Upper lobe of right lung (tissue), 1 donor: Measurements from ENCODE around the gene PRKCA. TPM values are rescaled to one million over a fixed set of nuclear protein-coding genes. Genes with fewer than 3 reads are reported as not detected.
"Not testable (repeated sequence)": the region's sequence is repeated elsewhere in the genome, so short reads cannot be mapped to it uniquely, and the experiment has no call there.

Experiments used
- ATAC-seq: fragments of 200-7000 bp; cut with Tn5 transposase; one replicate; pipeline ENCODE4 v1.9.1; 2020; ENCODE audit warnings: mild to moderate bottlenecking, moderate library complexity
- DNase-seq: peaks from one replicate; pipeline ENCODE4 v3.0.0-alpha.2; 2020
- H3K27ac ChIP-seq: fragments of 200-600 bp; one replicate; pipeline ENCODE4 v1.8.0; 2022
- H3K27me3 ChIP-seq: fragments of 200-600 bp; one replicate; pipeline ENCODE4 v1.8.0; 2022; ENCODE audit warnings: mild to moderate bottlenecking
- H3K36me3 ChIP-seq: fragments of 200-600 bp; one replicate; pipeline ENCODE4 v1.8.0; 2022
- H3K4me1 ChIP-seq: fragments of 200-600 bp; one replicate; pipeline ENCODE4 v1.8.0; 2022
- H3K4me3 ChIP-seq: fragments of 200-600 bp; one replicate; pipeline ENCODE4 v1.8.0; 2022; ENCODE audit warnings: mild to moderate bottlenecking
- H3K9me3 ChIP-seq: fragments of 200-600 bp; one replicate; pipeline ENCODE4 v1.8.0; 2022
- intact Hi-C: fragments of 100-400 bp; cut with DNase I; formaldehyde crosslinking; loops from one replicate; pipeline ENCODE4 v1.11.0; 2022
- total RNA-seq: library from RNA; stranded (reverse); fragmentation: NEBNext Ultra II Directional; extraction: Animal tissue kit (Norgen Biotek cat#: 25700); gene quantifications from one replicate; pipeline ENCODE4 v1.2.1, GENCODE V29; 2021
- TF ChIP-seq, protein P1 (sequence below): fragments of 200-600 bp; IDR thresholded peaks from one replicate; pipeline ENCODE4 v1.8.0; 2022; ENCODE audit warnings: antibody characterized with exemption
- donor health status: DM: no; HTN: yes; CAD: no; lungs with severe emphysema.

The PRKCA gene
- total RNA-seq, 1 donor from 2014 or later, result 43.4 TPM

DNA sequence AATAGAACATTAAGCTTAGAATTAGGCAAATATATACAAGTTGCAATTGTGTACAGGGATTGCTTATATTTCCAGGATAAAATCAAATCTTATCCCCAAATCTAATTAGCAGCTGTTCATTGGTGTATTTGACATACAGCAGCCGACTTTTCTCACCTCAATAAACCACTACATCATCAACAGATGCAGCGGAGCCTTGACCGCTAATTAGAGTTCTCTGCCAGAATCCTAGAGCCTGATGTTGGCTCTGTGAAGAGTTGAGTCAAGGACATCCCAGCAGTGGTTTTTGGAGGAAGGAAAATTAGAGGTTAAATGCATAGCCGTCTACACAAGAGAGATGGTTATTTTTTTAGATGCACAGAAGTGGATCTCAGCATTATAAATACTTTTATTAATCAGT, 310.6 kb downstream of the PRKCA start:
- TF ChIP-seq, protein P1, sequence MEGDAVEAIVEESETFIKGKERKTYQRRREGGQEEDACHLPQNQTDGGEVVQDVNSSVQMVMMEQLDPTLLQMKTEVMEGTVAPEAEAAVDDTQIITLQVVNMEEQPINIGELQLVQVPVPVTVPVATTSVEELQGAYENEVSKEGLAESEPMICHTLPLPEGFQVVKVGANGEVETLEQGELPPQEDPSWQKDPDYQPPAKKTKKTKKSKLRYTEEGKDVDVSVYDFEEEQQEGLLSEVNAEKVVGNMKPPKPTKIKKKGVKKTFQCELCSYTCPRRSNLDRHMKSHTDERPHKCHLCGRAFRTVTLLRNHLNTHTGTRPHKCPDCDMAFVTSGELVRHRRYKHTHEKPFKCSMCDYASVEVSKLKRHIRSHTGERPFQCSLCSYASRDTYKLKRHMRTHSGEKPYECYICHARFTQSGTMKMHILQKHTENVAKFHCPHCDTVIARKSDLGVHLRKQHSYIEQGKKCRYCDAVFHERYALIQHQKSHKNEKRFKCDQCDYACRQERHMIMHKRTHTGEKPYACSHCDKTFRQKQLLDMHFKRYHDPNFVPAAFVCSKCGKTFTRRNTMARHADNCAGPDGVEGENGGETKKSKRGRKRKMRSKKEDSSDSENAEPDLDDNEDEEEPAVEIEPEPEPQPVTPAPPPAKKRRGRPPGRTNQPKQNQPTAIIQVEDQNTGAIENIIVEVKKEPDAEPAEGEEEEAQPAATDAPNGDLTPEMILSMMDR, result no peak
- ATAC-seq (no peak), DNase-seq (no peak)
- Histone ChIP-seq H3K27me3 (no peaks in the 10 kb centered on the region), H3K4me1 (peaks cover 6% of the 10 kb centered on the region), H3K36me3 (no peaks in the 10 kb centered on the region), H3K27ac (no peak overlapping the region), H3K9me3 (peaks cover 4% of the 10 kb centered on the region), H3K4me3 (no peak overlapping the region)
- intact Hi-C loops, result no loop called here

DNA sequence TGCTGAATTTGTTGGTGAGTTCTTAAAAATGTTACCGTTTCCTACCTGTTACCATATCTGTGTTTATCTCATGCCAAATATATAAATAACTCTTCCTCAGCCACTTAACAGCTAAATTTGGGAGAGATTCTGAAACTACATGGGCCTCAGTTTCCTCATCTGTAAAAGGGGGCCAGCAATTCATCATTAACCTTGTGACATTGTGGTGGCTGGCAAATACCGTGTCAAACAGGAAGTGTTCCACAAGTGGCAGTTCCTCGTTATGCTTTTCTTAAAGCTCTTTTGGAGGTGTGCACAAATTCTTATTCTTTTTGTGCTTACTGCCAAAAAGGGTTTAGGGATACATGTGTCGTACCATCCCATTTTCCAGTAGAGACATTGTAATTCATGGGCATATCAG, 312.1 kb downstream of the PRKCA start:
- no peaks in the 10 kb centered on the region for H3K27me3 ChIP-seq
- ATAC-seq, result no peak
- no peaks in the 10 kb centered on the region for H3K36me3 ChIP-seq
- no peak for DNase-seq
- intact Hi-C loops, result no loop called here
- no peak overlapping the region for H3K4me3 ChIP-seq
- H3K4me1 ChIP-seq, result peaks cover 6% of the 10 kb centered on the region
- H3K27ac ChIP-seq, result no peak overlapping the region
- H3K9me3 ChIP-seq, result peaks cover 4% of the 10 kb centered on the region
- TF ChIP-seq, protein P1, result no peak

DNA sequence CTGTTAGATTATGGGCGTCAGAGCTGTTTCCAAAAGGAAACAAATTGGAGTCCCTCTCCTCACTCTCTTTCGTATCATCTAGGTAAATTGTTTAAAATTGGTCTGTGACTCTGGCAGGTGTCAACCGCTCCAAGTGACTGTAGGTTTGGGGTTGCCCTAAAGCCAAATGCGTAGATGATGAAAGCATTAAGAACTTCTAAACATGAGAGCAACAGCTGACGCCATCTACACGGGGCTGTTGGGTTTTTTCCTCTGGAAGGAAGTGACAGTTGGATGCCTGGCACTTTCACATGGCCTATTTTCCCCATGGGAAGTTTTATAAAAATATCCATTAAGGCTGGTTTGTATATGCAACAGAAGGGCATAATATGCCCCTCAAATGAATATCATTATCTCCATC, 316.8 kb downstream of the PRKCA start:
- Histone ChIP-seq H3K27me3 (no peaks in the 10 kb centered on the region), H3K27ac (no peak overlapping the region), H3K4me1 (peaks cover 6% of the 10 kb centered on the region), H3K36me3 (no peaks in the 10 kb centered on the region), H3K9me3 (no peaks in the 10 kb centered on the region), H3K4me3 (no peak overlapping the region)
- ATAC-seq, result no peak
- TF ChIP-seq, protein P1, result no peak
- intact Hi-C loops, result no loop called here
- DNase-seq, result no peak

DNA sequence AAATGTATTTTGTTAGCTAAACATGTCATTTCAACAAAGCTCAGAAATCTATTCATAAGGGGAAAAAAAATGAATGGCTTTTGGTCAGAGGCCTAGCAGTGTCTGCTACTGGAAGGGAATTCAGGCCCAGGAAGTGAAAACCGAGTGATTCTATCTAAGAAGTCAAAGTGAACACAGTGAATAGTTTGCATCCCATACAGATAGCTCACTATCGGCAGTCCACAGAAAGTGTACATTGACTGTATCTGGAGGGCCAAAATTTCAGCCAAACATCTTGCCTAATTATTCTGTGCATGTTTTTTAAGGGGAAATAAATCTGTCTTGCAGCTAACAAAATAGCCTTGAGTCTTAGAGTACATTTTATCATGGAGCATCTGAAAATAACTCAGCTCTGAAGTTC, 318.1 kb downstream of the PRKCA start:
- ATAC-seq (no peak), DNase-seq (no peak)
- Histone ChIP-seq H3K4me1 (no peaks in the 10 kb centered on the region), H3K9me3 (no peaks in the 10 kb centered on the region), H3K36me3 (no peaks in the 10 kb centered on the region), H3K27me3 (no peaks in the 10 kb centered on the region), H3K4me3 (no peak overlapping the region), H3K27ac (no peak overlapping the region)
- TF ChIP-seq, protein P1, result no peak
- intact Hi-C loops, result no loop called here

DNA sequence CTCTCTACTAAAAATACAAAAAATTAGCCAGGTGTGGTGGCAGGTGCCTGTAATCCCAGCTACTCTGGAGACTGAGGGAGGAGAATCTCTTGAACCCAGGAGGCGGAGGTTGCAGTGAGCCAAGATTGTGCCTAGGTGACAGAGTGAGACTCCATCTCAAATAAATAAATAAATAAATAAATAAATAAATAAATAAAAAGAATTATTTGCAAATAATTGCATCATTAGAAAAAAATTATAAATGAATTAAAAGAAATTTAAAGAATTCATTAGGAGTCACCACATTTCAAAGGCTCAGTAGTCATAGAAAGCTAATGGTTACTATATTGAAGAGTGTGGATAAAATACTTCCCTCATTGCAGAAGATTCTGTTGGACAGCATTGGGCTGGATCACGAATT, 322.2 kb downstream of the PRKCA start:
- H3K27ac ChIP-seq, ATAC-seq, H3K27me3 ChIP-seq, H3K9me3 ChIP-seq, intact Hi-C loops, H3K36me3 ChIP-seq, H3K4me1 ChIP-seq, DNase-seq, H3K4me3 ChIP-seq: not testable (repeated sequence)

DNA sequence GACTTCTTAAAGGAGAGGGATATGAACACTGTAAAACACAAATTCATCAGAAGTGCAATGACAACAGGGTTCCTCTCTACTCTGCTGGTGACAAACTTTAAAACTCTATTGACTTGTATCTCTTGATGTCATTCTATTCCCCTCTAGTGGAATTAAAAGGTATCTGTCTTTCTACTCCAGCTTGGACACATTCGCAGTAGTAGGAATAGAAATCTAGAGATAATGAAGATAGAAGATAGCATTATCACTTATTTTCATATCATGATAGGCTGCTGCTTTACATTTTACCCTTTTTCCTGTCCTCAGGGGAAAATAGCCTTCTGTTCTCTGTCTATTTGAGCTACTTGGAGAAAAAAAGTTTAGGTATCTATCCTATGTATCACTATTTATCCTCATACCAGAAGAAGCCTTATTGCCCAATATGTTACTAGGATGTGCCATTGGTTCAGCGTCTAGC, 322.9 kb downstream of the PRKCA start:
- no peak for ATAC-seq
- Histone ChIP-seq H3K4me3 (no peak overlapping the region), H3K4me1 (no peaks in the 10 kb centered on the region), H3K27ac (no peak overlapping the region), H3K36me3 (no peaks in the 10 kb centered on the region), H3K9me3 (no peaks in the 10 kb centered on the region), H3K27me3 (no peaks in the 10 kb centered on the region)
- intact Hi-C loops, result no loop called here
- TF ChIP-seq, protein P1, result peak; percentile 46
- no peak for DNase-seq
